ENCODE measurements around the gene NFKB1.

DNA sequence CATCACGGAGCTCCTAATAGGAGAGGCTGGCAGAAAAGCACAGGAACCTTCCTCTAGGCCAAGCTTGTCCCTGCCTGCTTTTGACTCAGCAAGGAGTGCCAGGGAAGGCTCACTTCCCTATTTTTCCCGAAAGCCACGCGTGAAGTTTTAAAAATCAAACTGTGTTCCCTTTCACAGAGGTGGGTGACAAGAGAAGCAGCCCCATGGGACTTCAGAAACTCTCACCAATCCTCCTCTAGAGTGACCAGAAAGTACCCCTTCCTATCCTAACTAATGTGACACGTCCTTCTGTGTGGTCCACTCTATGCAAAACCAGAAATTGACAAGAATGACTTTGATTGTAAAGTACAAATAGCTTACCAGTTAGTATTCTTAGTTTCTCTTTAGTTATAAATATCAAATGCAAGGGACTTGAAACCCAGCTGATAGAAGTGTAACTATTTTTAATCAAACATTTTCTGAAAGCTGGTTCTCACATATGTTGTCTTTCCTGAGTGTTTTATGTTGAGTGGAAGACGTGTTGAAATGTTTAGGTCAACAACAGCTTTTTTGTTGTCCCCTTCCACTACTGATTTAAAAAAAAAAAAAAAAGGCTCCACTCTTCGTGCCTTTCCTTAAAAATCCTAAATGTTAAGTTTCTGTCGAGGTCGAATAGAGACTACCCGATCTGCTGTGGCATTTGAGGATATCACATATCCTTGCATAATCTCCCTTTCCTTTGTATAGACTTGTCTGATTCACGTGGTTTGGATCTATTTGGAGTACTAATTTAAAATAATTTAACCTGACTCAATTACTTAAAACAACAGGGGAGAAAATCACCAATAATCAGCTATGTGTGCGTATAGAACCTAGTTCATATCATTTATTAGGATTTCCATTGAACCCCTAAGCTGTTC lies 42.1 kb downstream of the NFKB1 start:
- TF ChIP-seq, protein P1, sequence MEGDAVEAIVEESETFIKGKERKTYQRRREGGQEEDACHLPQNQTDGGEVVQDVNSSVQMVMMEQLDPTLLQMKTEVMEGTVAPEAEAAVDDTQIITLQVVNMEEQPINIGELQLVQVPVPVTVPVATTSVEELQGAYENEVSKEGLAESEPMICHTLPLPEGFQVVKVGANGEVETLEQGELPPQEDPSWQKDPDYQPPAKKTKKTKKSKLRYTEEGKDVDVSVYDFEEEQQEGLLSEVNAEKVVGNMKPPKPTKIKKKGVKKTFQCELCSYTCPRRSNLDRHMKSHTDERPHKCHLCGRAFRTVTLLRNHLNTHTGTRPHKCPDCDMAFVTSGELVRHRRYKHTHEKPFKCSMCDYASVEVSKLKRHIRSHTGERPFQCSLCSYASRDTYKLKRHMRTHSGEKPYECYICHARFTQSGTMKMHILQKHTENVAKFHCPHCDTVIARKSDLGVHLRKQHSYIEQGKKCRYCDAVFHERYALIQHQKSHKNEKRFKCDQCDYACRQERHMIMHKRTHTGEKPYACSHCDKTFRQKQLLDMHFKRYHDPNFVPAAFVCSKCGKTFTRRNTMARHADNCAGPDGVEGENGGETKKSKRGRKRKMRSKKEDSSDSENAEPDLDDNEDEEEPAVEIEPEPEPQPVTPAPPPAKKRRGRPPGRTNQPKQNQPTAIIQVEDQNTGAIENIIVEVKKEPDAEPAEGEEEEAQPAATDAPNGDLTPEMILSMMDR (IDR thresholded peaks at IDR 0.05), result no peak
- TF ChIP-seq POLR2A (IDR thresholded peaks at IDR 0.05), result no peak
